KG1 (cell line): Measurements from ENCODE around the gene DESI1.

Experiments used
- DNase-seq: peaks from one replicate; lab custom pipeline; 2025; lab: John Stamatoyannopoulos, UW

DESI1 gene

GRCh38 chr22:41557401-41558240, 63.2 kb downstream of the DESI1 start:
- no peak for DNase-seq

DNA sequence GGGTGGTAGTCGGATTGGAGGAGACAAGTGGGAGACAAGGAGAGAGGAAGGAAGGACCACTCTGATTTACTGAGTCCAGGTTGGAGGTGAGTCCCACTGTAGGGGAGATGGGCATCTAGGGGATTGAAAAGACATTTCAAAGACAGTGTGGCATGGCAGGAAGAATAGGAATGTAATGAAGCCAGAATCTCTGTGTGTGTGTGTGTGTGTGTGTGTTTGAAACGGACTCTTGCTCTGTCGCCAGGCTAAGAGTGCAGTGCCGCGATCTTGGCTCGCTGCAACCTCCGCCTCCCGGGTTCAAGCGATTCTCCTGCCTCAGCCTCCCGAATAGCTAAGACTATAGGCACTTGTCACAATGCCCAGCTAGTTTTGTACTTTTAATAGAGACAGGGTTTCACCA, 64.3 kb downstream of the DESI1 start:
- no peak for DNase-seq

GRCh38 chr22:41555325-41555982, 65.4 kb downstream of the DESI1 start:
- DNase-seq = no peak

DNA sequence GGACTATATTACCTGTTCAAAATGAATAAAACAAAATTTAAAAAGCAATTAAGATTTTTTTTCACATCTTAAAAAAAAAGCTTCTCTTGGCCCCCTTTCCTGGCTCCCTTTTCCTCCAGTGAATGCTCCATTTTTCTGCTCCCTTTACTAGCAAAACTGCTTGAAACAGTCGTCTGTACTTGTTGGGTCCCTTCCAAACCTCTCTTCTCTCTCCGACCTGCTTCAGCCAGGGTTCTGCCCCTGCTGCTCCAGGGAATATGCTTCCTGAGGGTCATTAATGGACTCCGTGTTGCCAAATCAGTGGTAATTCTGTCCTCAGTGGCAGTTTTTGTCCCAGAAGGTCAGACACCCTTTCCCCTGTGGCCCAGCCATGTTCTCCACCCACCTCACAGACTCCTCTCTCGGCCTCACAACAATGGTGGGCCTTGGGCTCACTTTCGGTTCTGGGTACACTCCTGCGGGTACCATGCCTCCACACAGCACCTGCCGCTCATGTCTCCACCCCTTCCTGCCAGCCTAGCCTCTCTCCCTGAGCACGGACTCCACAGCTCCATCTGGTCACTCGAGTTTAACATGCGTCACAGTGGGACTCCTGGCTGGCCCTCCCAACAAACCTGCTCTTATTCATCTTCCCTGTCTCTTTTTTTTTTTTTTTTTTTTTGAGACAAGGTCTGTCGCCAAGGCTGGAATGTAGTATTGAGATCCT, 68.8 kb downstream of the DESI1 start:
- no peak for DNase-seq

- no peak for DNase-seq
Measured at GRCh38 chr22:41550952-41551491, 69.8 kb downstream of the DESI1 start.

- no peak for DNase-seq
Measured at GRCh38 chr22:41548830-41549211, 72.0 kb downstream of the DESI1 start.
